Hepatocyte (in vitro differentiated cells): ENCODE data around the gene LILRB5.

Experiments
- EZH2 ChIP-seq: fragments of 200-600 bp; sonication (generic); IDR thresholded peaks from 2 replicates; pipeline ENCODE4 v1.6.1; 2016; ENCODE audit warnings: antibody characterized with exemption, mild to moderate bottlenecking, borderline replicate concordance
- TF ChIP-seq, protein P1 (sequence below): fragments of 200-600 bp; sonication (generic); IDR thresholded peaks from 2 replicates; pipeline ENCODE4 v1.5.1; 2016; ENCODE audit warnings: antibody characterized with exemption, mild to moderate bottlenecking; ENCODE audit not compliant: poor library complexity

- TF ChIP-seq, protein P1, sequence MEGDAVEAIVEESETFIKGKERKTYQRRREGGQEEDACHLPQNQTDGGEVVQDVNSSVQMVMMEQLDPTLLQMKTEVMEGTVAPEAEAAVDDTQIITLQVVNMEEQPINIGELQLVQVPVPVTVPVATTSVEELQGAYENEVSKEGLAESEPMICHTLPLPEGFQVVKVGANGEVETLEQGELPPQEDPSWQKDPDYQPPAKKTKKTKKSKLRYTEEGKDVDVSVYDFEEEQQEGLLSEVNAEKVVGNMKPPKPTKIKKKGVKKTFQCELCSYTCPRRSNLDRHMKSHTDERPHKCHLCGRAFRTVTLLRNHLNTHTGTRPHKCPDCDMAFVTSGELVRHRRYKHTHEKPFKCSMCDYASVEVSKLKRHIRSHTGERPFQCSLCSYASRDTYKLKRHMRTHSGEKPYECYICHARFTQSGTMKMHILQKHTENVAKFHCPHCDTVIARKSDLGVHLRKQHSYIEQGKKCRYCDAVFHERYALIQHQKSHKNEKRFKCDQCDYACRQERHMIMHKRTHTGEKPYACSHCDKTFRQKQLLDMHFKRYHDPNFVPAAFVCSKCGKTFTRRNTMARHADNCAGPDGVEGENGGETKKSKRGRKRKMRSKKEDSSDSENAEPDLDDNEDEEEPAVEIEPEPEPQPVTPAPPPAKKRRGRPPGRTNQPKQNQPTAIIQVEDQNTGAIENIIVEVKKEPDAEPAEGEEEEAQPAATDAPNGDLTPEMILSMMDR: no peak
- no peak for TF ChIP-seq EZH2
These were observed 11.9 kb upstream of the LILRB5 start for GRCh38 chr19:54268936-54269335.
